ENCODE data around the gene LZTS3. TPM values are rescaled to one million over a fixed set of nuclear protein-coding genes. Genes with fewer than 3 reads are reported as not detected.

The LZTS3 gene
- polyA plus RNA-seq: 1.3 and 5.0 TPM in 2 replicates

DNA sequence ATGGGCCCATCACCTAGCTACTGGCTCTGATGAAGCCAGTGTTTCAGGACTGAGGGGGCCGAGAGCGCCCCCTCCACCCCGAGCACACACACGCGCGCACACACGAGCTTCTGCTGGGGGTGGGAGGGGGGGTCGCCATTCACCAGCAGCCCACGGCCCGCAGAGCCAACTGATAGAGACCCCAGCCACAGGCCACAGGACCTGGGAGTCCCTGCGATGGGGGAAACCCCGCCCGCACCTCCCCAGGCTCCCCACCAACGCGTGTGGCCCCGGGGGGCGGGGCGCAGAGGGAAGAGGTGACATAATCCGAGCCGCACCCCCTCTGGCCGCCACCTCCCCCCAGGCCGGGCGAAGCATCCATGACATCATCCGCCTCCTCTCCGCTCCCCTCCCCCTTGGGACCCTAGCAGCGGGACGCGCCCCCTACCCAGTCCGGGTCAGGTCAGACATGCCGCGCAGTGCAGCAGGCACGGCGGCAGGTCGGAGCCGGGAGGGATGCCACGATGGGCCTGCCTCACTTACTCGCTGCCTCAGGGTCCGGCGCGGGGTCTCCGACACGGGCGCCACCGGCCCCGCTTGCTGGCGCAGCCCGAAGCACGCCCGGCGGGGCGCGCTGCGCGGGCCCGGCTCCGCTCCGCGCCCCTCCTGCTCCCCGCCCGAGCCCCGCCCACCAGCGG, at the start of gene LZTS3:
LZTS3 (minus strand) TSS at position 617 of the 677 bp plus-strand sequence. CDS start 6,386 bp downstream, outside the sequence.

DNA sequence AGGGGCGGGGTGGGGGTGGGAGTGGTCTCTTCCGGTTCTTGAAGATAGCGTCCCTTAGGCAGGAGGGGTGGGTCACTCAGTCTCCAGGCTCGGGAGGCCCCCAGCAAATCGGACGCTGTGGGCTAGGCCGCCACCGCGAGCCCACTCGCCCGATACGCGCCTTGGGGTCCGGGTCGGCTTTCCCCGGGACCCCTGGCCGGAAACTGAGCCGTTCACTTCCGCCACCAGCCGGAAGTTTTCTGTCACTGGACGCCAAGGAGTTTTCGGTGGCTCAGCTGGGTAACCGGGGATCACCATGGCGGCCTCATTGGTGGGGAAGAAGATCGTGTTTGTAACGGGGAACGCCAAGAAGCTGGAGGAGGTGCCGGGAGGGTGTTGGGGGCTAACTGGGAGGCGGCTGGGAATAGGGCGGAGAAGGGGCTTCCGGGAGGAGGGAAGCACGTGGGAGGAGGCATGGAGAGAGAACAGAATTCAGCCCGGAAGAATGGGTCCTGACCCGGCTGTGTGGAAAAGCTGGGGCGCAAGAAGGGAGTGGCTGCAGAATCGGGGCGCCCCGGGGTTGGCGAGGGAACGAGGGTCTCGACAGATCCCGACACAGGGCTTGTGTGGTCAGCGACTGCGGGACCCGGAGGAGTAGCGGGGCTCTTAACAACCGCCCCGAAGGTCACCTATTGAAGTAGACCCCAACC, 36.1 kb upstream of the LZTS3 start, which contains the start of gene ITPA:
ITPA (plus strand) TSS at position 242 of the 689 bp plus-strand sequence; CDS start at position 296, 54 bp downstream.

DNA sequence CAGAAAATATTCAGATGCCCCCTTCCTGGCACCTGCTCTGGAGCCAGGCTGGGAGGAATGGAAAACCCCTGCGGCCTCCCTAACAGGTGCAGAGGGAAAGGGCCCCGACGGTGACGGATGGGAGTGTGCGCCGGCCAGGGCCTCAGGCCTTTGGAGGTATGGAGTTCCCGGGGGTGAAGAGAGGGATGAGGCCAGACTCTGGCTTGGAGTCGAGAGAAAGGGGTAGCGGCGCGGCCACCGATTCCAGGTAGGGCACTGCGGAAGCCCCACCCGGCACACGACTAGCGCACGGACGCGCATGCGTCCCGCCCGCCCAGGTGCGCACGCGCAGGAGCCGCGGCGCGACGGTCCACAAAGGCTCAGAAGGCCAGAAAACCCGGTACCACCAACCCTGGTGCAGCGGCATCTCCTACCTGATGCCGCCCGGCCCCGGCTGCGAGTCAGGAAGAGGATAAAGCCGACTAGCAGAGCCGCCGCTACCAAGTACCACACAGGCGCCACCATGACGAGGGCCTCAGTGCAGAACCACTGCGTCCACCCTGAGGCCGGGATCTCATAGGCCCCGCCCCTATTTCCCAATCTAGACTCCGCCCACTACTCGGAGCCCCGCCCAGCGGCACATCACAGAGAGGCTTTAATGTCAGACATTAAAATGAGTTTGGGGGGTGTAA, 30.9 kb upstream of the LZTS3 start, which contains the start of gene DDRGK1:
DDRGK1 (minus strand) TSS at position 559 of the 671 bp plus-strand sequence; CDS start at position 504, 55 bp downstream.

Other genes starting within 250 kb of the LZTS3 start
- gene GNRH2, start 129.9 kb downstream of the LZTS3 start, polyA plus RNA-seq: not detected in 2 replicates
- gene MRPS26, start 127.5 kb downstream of the LZTS3 start, polyA plus RNA-seq: 17.0 and 27.5 TPM in 2 replicates
- gene OXT, start 101.9 kb downstream of the LZTS3 start, polyA plus RNA-seq: not detected in 2 replicates
- not detected in 2 replicates for gene AVP, start 88.8 kb downstream of the LZTS3 start, polyA plus RNA-seq
- 9.1 and 14.6 TPM in 2 replicates for gene FASTKD5, start 13.7 kb downstream of the LZTS3 start, polyA plus RNA-seq
- gene UBOX5, start 13.7 kb downstream of the LZTS3 start, polyA plus RNA-seq: 1.1 and 3.0 TPM in 2 replicates
- gene DDRGK1, start 31.1 kb upstream of the LZTS3 start, polyA plus RNA-seq: 36.2 and 44.5 TPM in 2 replicates
- gene ITPA, start 35.9 kb upstream of the LZTS3 start, polyA plus RNA-seq: 8.6 and 20.5 TPM in 2 replicates
- 0.34 and 1.2 TPM in 2 replicates for gene SLC4A11, start 65.6 kb upstream of the LZTS3 start, polyA plus RNA-seq
- 3.0 and 4.1 TPM in 2 replicates for gene DNAAF9, start 234.1 kb upstream of the LZTS3 start, polyA plus RNA-seq

Measured in Purkinje cell (primary cell).